Stimulated activated effector memory CD8-positive, alpha-beta T cell treated with anti-CD3 and anti-CD28 coated beads, Interleukin-12 subunit alpha, Interleukin-12 subunit beta, amount 100 ng/mL, for 72 hours (primary cell): Measurements from ENCODE around the gene SLC5A10.
"Not testable (repeated sequence)": the region's sequence is repeated elsewhere in the genome, so short reads cannot be mapped to it uniquely, and the experiment has no call there.

Experiments
- ATAC-seq: fragments of 150-1000 bp; cut with Tn5 transposase; 2 replicates; pipeline ENCODE4 v1.10.0; 2021
- DNase-seq, 2 donors: peaks; one replicate each; pipeline ENCODE4 v3.0.0; 2021 to 2022; ENCODE audit warnings: low spot score in 2 of 2
- H3K27ac Mint-ChIP-seq: one replicate; pipeline ENCODE4 v1.8.0; 2022; ENCODE audit warnings: mild to moderate bottlenecking, mixed read lengths
- H3K36me3 Mint-ChIP-seq: one replicate; pipeline ENCODE4 v1.8.0; 2022; ENCODE audit warnings: mild to moderate bottlenecking, mixed read lengths
- H3K4me1 Mint-ChIP-seq: one replicate; pipeline ENCODE4 v1.8.0; 2022; ENCODE audit warnings: mixed read lengths
- H3K4me3 Mint-ChIP-seq: one replicate; pipeline ENCODE4 v1.8.0; 2022; ENCODE audit warnings: mild to moderate bottlenecking, mixed read lengths
- H3K9me3 Mint-ChIP-seq: one replicate; pipeline ENCODE4 v1.8.0; 2022; ENCODE audit warnings: mixed read lengths

Gene SLC5A10

GRCh38 chr17:19019041-19019941, 67.3 kb downstream of the SLC5A10 start:
- peak overlapping the region; percentile 21 for H3K27ac Mint-ChIP-seq
- H3K9me3 Mint-ChIP-seq, result no peaks in the 10 kb centered on the region
- H3K36me3 Mint-ChIP-seq, result peaks cover 5% of the 10 kb centered on the region
- no peak for DNase-seq
- ATAC-seq, result no peak
- H3K4me3 Mint-ChIP-seq, result no peak overlapping the region
- peaks cover 6% of the 10 kb centered on the region for H3K4me1 Mint-ChIP-seq

DNA sequence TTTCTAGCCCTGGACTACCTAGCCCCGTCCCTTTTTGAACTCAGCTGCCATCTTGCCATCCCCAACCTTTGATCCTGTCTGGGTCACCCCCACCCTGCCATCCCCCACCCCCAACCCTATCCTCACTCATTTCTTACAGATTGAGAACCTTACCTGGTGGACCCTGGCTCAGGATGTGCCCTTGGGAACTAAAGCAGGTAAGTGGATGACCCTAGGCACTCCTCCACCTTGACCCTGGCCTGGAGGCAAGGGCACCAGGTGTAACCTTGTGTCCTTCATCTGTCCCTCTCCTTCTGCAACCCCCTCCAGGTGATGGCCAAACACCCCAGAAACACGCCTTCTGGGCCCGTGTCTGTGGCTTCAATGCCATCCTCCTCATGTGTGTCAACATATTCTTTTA, 68.1 kb downstream of the SLC5A10 start:
- Mint-ChIP-seq H3K27ac (no peak overlapping the region), H3K36me3 (peaks cover 5% of the 10 kb centered on the region), H3K9me3 (no peaks in the 10 kb centered on the region), H3K4me3 (no peak overlapping the region), H3K4me1 (peaks cover 13% of the 10 kb centered on the region)
- no peak for DNase-seq
- no peak for ATAC-seq

GRCh38 chr17:19021011-19021621, 69.2 kb downstream of the SLC5A10 start:
- not testable (repeated sequence) for H3K9me3 Mint-ChIP-seq, H3K4me3 Mint-ChIP-seq, ATAC-seq, H3K27ac Mint-ChIP-seq, DNase-seq, H3K36me3 Mint-ChIP-seq, H3K4me1 Mint-ChIP-seq

GRCh38 chr17:19021622-19022083, 69.7 kb downstream of the SLC5A10 start:
- no peak for DNase-seq
- Mint-ChIP-seq H3K27ac (no peak overlapping the region), H3K4me1 (peaks cover 6% of the 10 kb centered on the region), H3K36me3 (peaks cover 5% of the 10 kb centered on the region), H3K9me3 (no peaks in the 10 kb centered on the region), H3K4me3 (no peak overlapping the region)
- no peak for ATAC-seq

- Mint-ChIP-seq H3K4me1 (peaks cover 6% of the 10 kb centered on the region), H3K4me3 (no peak overlapping the region), H3K9me3 (no peaks in the 10 kb centered on the region), H3K36me3 (peaks cover 5% of the 10 kb centered on the region), H3K27ac (peak overlapping the region; percentile 55)
- ATAC-seq (no peak), DNase-seq (no peak)
These were observed 70.2 kb downstream of the SLC5A10 start for GRCh38 chr17:19022128-19022527.

DNA sequence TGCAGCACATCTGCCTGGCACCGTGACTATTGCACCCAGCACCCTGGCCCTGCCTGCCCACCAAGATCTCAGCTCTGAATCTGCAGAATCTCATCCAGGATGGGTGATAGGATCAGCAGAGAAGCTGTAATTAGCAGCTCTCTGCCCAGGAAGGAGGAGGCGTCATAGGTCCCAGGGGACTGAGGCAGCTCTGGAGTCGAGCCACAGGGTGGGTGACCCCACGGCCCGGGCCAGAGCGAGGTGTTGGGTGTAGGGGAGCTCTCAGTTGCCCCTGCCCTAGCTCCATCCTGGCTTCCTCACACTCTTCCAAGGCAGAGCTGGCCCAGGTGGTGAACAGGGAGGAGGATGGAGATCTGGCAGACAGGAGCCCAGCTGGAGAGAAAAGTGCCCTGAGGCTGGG, 70.8 kb downstream of the SLC5A10 start:
- Mint-ChIP-seq H3K36me3 (peaks cover 5% of the 10 kb centered on the region), H3K4me3 (no peak overlapping the region), H3K4me1 (peaks cover 6% of the 10 kb centered on the region), H3K9me3 (no peaks in the 10 kb centered on the region), H3K27ac (peak overlapping the region; percentile 55)
- ATAC-seq, result no peak
- no peak for DNase-seq

- Mint-ChIP-seq H3K9me3 (no peaks in the 10 kb centered on the region), H3K27ac (no peak overlapping the region), H3K36me3 (peaks cover 5% of the 10 kb centered on the region), H3K4me3 (no peak overlapping the region), H3K4me1 (peaks cover 6% of the 10 kb centered on the region)
- ATAC-seq (no peak), DNase-seq (no peak)
These were observed 71.4 kb downstream of the SLC5A10 start for GRCh38 chr17:19023209-19023999.

DNA sequence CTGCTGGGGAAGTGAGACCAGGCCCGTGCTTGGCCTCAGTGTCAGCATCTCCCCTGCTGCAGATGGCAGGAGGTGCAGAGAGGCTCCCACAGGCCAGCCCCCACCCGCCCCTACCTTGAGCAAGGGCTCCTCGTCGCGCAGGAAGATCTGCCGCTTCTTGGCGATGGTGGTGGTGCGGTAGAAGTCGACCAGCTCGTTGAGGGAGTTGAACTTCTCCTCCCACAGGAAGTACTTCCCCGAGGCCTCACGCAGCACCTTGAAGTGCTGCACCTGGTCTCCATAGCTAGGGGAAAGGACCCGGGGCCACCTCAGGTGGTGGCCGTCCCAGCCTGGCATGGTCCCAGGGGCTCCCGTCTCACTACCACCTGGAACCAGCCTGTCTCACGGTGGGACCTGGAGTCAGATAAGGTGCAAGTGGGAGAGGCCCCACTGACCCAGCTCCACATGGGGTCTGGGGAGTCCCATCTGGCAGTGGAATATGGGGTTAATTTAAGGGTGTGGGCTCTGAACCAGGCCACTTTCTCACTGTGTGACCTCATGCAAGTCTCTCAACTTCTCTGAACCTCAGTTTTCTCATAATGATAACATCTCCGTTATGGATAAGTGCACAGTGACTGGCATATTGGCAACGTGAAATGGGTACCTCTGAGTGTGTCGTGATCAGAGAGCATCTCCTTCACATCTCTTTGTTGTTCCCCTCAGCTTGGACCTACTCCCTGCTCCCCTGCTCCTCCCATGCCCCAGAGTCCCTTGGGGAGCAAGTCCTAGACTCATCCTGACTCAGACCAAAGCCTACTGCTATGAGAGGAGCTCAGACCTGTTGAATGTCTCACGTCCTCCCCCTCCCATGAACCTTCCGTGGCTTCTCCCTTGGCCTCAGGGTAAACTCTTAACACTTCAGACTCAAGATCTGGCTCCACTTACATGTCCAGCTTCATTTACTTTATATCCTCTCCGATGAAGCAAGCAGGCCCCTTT, 72.4 kb downstream of the SLC5A10 start:
- DNase-seq, result no peak
- Mint-ChIP-seq H3K4me1 (peaks cover 6% of the 10 kb centered on the region), H3K36me3 (peaks cover 5% of the 10 kb centered on the region), H3K27ac (peak overlapping the region; percentile 73), H3K4me3 (no peak overlapping the region), H3K9me3 (no peaks in the 10 kb centered on the region)
- ATAC-seq, result peak; percentile 20

- H3K36me3 Mint-ChIP-seq, ATAC-seq, H3K9me3 Mint-ChIP-seq, H3K4me3 Mint-ChIP-seq, H3K27ac Mint-ChIP-seq, DNase-seq, H3K4me1 Mint-ChIP-seq: not testable (repeated sequence)
These were observed 76.7 kb downstream of the SLC5A10 start for GRCh38 chr17:19028671-19029070.

DNA sequence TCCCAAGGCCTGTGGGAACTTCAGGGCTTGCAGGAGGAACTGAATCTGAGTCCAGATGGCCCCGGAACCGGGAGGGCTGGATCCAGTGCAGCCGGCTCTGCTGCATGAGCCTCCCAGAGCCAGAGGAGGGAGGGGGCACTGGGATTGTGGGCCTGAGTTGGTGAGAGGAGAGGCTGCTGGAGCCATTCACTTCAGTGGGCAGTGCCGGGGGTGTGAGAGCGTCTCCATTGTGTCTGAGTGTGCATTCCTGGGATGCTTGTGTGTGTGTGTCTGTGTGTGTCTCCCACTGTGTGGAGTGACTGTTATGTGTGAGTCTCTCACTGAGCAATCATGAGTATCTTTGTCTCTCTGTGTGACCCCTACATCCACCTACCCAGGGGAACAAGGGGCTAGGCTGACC, 77.8 kb downstream of the SLC5A10 start:
- DNase-seq, H3K9me3 Mint-ChIP-seq, H3K36me3 Mint-ChIP-seq, H3K4me1 Mint-ChIP-seq, ATAC-seq, H3K27ac Mint-ChIP-seq, H3K4me3 Mint-ChIP-seq: not testable (repeated sequence)

- H3K4me3 Mint-ChIP-seq, H3K36me3 Mint-ChIP-seq: not testable (repeated sequence)
These were observed 78.9 kb downstream of the SLC5A10 start for GRCh38 chr17:19030771-19031449.

GRCh38 chr17:19031729-19032128, 79.8 kb downstream of the SLC5A10 start:
- ATAC-seq (peak; percentile 76), DNase-seq (peak in 1 of 2 donors; percentile 65)
- not testable (repeated sequence) for H3K4me3 Mint-ChIP-seq, H3K9me3 Mint-ChIP-seq, H3K36me3 Mint-ChIP-seq, H3K27ac Mint-ChIP-seq, H3K4me1 Mint-ChIP-seq

More at GRCh38 chr17:19030771-19031449, 78.9 kb downstream of the SLC5A10 start:
- DNase-seq, ATAC-seq, H3K27ac Mint-ChIP-seq, H3K4me1 Mint-ChIP-seq, H3K9me3 Mint-ChIP-seq: not testable (repeated sequence)

GRCh38 chr17:19032377-19032988, 80.5 kb downstream of the SLC5A10 start:
- ATAC-seq, result peak; percentile 87
- not testable (repeated sequence) for H3K4me3 Mint-ChIP-seq, H3K36me3 Mint-ChIP-seq, H3K9me3 Mint-ChIP-seq, H3K4me1 Mint-ChIP-seq, DNase-seq, H3K27ac Mint-ChIP-seq

DNA sequence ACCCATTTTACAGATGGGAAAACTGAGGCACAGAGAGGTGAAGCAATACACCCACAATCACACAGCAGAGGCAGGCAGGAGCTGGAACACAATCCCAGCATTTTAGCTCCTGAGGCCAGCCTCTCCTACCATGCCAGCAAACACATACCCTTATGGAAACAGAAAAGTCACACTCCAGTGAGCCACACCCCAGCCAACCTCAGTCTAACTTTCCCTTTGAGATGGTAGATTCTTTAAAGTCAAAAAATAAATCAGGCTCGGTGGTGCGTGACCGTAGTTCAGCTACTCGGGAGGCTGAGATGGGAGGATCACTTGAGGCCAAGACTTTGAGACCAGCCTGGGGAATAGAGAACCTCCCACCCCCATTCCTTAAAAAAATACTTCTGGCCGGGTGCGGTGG, 84.2 kb downstream of the SLC5A10 start:
- H3K4me1 Mint-ChIP-seq, H3K4me3 Mint-ChIP-seq, H3K36me3 Mint-ChIP-seq, H3K9me3 Mint-ChIP-seq, ATAC-seq, H3K27ac Mint-ChIP-seq, DNase-seq: not testable (repeated sequence)
